SU-DHL-6 (cell line): ENCODE results near the gene CLMP.

Source experiments
- H2AFZ ChIP-seq: fragments of 200-600 bp; sonication (generic); 2 replicates; pipeline ENCODE4 v1.6.1; 2014; ENCODE audit warnings: low read depth, mild to moderate bottlenecking, moderate library complexity, mixed read lengths, antibody characterized with exemption, low read length; ENCODE audit not compliant: severe bottlenecking
- H3F3A ChIP-seq: fragments of 200-600 bp; shearing (Covaris generic); 2 replicates; pipeline ENCODE4 v1.6.0; 2016; ENCODE audit warnings: antibody characterized with exemption, mild to moderate bottlenecking; ENCODE audit not compliant: insufficient read depth
- H3K27ac ChIP-seq: fragments of 200-600 bp; sonication (generic); 2 replicates; pipeline ENCODE4 v1.5.1; 2016; ENCODE audit warnings: low read depth, mild to moderate bottlenecking, low read length, moderate library complexity, mixed read lengths
- H3K27me3 ChIP-seq: fragments of 200-600 bp; sonication (generic), shearing (Covaris generic); 2 replicates; pipeline ENCODE4 v1.6.0; 2014; ENCODE audit warnings: mild to moderate bottlenecking, low read length
- H3K36me3 ChIP-seq: fragments of 200-600 bp; sonication (generic); 2 replicates; pipeline ENCODE4 v1.6.1; 2014; ENCODE audit warnings: mild to moderate bottlenecking, low read length, mixed read lengths
- H3K4me2 ChIP-seq: fragments of 300-600, 200-600 bp; shearing (Covaris generic), sonication (generic); 2 replicates; pipeline ENCODE4 v1.6.0; 2014; ENCODE audit warnings: low read length, low read depth, mild to moderate bottlenecking; ENCODE audit not compliant: poor library complexity, severe bottlenecking
- H3K4me3 ChIP-seq: fragments of 200-600 bp; sonication (generic); 2 replicates; pipeline ENCODE4 v1.5.1; 2014; ENCODE audit warnings: antibody characterized with exemption, low read length, mild to moderate bottlenecking, mixed read lengths; ENCODE audit not compliant: insufficient read depth, poor library complexity, severe bottlenecking
- H3K79me2 ChIP-seq: fragments of 200-600 bp; sonication (generic); 2 replicates; pipeline ENCODE4 v1.6.1; 2014; ENCODE audit warnings: mild to moderate bottlenecking, low read length, moderate library complexity; ENCODE audit not compliant: insufficient read depth
- H3K9ac ChIP-seq: fragments of 200-600 bp; sonication (generic); 2 replicates; pipeline ENCODE4 v1.7.0; 2014; ENCODE audit warnings: mild to moderate bottlenecking, low read length
- H3K9me2 ChIP-seq: fragments of 200-600 bp; sonication (generic); replicated peaks from 2 replicates; pipeline ENCODE4 v1.6.1; 2014; ENCODE audit warnings: low read length; ENCODE audit not compliant: insufficient read depth
- H3K9me3 ChIP-seq: fragments of 200-600 bp; sonication (generic); 2 replicates; pipeline ENCODE4 v1.6.1; 2014; ENCODE audit warnings: low read length, mixed read lengths; ENCODE audit not compliant: insufficient read depth
- H4K20me1 ChIP-seq: fragments of 200-600 bp; sonication (generic); 2 replicates; pipeline ENCODE4 v1.6.1; 2014; ENCODE audit warnings: low read depth, mild to moderate bottlenecking, antibody characterized with exemption, low read length, moderate library complexity, mixed read lengths
- EZH2phosphoT487 ChIP-seq: fragments of 200-600 bp; sonication (generic), shearing (Covaris generic); conservative IDR thresholded peaks from 2 replicates; pipeline ENCODE4 v1.6.1; 2018; ENCODE audit warnings: mild to moderate bottlenecking, antibody characterized with exemption, low read length, moderate library complexity, mixed read lengths
- TF ChIP-seq, protein P1 (sequence below): fragments of 200-600 bp; sonication (generic); IDR thresholded peaks from one replicate; pipeline ENCODE4 v1.5.1; 2017; ENCODE audit warnings: antibody characterized with exemption, mild to moderate bottlenecking, low read length, moderate library complexity; ENCODE audit not compliant: insufficient read depth, poor library complexity, severe bottlenecking

Gene CLMP

DNA sequence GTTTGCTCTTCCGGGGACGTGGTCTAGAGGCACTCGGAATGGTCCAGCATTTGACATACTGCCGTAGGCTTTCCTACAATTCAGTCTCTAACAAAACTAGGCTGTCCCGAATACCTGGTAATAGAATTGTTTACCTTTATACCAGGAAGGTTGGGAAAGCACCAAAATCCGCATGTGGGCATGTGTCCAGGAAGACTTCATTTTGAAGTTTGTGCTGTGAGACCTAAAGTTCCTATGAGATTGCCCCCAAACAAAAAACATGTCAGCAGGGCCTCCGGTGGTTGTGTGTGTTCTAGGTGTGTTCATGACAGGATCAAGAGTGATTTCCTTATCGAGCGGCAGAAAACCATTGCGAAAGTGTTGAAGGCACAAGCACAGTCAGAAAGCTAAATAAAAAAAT, 159.2 kb downstream of the CLMP start:
- H3K9me3 ChIP-seq = no peaks in the 10 kb centered on the region
- no peak overlapping the region for H3K27ac ChIP-seq
- no peaks in the 10 kb centered on the region for H3K36me3 ChIP-seq
- H3F3A ChIP-seq = no peaks in the 10 kb centered on the region
- no peaks in the 10 kb centered on the region for H4K20me1 ChIP-seq
- no peak overlapping the region for H3K4me2 ChIP-seq
- no peaks in the 10 kb centered on the region for H3K27me3 ChIP-seq
- no peaks in the 10 kb centered on the region for H3K79me2 ChIP-seq
- TF ChIP-seq, protein P1, sequence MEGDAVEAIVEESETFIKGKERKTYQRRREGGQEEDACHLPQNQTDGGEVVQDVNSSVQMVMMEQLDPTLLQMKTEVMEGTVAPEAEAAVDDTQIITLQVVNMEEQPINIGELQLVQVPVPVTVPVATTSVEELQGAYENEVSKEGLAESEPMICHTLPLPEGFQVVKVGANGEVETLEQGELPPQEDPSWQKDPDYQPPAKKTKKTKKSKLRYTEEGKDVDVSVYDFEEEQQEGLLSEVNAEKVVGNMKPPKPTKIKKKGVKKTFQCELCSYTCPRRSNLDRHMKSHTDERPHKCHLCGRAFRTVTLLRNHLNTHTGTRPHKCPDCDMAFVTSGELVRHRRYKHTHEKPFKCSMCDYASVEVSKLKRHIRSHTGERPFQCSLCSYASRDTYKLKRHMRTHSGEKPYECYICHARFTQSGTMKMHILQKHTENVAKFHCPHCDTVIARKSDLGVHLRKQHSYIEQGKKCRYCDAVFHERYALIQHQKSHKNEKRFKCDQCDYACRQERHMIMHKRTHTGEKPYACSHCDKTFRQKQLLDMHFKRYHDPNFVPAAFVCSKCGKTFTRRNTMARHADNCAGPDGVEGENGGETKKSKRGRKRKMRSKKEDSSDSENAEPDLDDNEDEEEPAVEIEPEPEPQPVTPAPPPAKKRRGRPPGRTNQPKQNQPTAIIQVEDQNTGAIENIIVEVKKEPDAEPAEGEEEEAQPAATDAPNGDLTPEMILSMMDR = no peak
- TF ChIP-seq EZH2phosphoT487 = no peak
- H3K4me3 ChIP-seq = no peak overlapping the region
- H3K9ac ChIP-seq = no peak overlapping the region
- no peaks in the 10 kb centered on the region for H3K9me2 ChIP-seq
- H2AFZ ChIP-seq = no peak overlapping the region

DNA sequence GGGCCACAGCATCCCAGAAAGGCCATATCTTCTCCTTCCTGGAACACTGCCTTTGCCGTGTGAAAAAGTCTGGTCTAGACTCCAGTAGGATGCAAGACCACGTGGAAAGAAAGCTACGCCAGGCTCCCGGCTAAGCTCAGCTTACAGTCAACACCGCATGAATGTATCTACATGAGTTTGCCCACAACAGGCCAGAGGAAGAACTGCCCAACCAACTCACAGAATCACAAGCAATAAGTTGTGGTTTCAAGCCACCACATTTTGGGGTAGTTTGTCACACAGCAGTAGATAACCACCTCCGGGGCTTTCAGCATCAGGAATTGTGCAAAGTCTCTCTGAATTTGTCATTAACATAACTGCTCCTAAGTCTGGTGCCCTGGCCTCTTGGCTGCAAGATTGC, 160.5 kb downstream of the CLMP start:
- no peak for TF ChIP-seq EZH2phosphoT487
- TF ChIP-seq, protein P1 = no peak
- Histone ChIP-seq H4K20me1 (no peaks in the 10 kb centered on the region), H3K9me3 (no peaks in the 10 kb centered on the region)

DNA sequence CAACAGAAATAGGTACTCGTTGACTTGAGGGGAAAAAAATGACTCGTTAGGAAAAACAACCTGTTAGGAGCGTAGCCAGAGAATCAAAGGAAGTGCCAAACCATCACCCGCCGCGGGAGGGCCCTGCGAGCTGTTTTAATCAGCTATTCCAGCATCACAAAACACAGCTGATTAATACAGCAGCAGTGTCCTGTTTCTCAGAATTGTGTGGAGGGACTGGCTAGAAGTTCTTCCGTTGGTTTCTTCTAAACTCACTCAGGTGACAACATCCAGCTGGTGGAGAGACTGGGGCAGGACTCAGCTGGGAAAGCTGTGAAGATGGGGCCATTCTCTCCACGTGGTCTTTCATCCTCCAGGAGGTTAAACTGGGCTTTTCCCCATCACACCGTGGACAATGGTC, 161.2 kb downstream of the CLMP start:
- Histone ChIP-seq H3K9ac (no peak overlapping the region), H3K27ac (no peak overlapping the region), H3F3A (no peaks in the 10 kb centered on the region), H3K36me3 (no peaks in the 10 kb centered on the region), H3K4me3 (no peak overlapping the region), H3K79me2 (no peaks in the 10 kb centered on the region), H3K27me3 (no peaks in the 10 kb centered on the region), H2AFZ (no peak overlapping the region), H4K20me1 (no peaks in the 10 kb centered on the region), H3K4me2 (no peak overlapping the region), H3K9me3 (no peaks in the 10 kb centered on the region), H3K9me2 (no peaks in the 10 kb centered on the region)
- TF ChIP-seq, protein P1 = no peak
- no peak for TF ChIP-seq EZH2phosphoT487

More for the DNA sequence above, 160.5 kb downstream of the CLMP start:
- H3K4me2 ChIP-seq = no peak overlapping the region
- H3K9ac ChIP-seq = no peak overlapping the region
- H3K27ac ChIP-seq = no peak overlapping the region
- no peaks in the 10 kb centered on the region for H3K9me2 ChIP-seq
- H3K36me3 ChIP-seq = no peaks in the 10 kb centered on the region
- no peaks in the 10 kb centered on the region for H3K79me2 ChIP-seq
- no peak overlapping the region for H3K4me3 ChIP-seq
- H3K27me3 ChIP-seq = no peaks in the 10 kb centered on the region
- H2AFZ ChIP-seq = no peak overlapping the region
- no peaks in the 10 kb centered on the region for H3F3A ChIP-seq

DNA sequence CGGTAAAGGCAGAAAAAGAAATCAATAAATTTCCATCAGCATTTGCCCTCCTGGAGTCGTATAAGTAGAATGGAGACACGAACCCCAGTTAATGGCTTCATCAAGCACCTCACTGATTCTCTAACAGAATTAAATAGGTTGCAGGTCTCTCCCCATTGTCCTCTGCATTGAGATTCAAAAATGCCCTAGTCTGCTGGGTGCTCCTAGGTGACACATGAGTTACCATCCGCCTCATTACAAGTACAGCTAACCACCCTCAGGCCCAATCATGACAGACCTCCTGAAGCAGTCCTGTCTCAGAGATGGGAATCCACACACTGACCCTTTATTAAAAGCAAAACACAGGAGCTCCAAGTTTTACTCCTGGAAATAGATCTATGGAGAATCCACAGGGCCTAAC, 164.5 kb downstream of the CLMP start:
- Histone ChIP-seq H2AFZ (no peak overlapping the region), H3F3A (no peaks in the 10 kb centered on the region), H3K27ac (no peak overlapping the region), H3K27me3 (no peaks in the 10 kb centered on the region), H3K9ac (no peak overlapping the region), H3K9me2 (no peaks in the 10 kb centered on the region), H3K4me2 (no peak overlapping the region), H3K36me3 (no peaks in the 10 kb centered on the region), H3K4me3 (no peak overlapping the region), H3K79me2 (no peaks in the 10 kb centered on the region), H3K9me3 (no peaks in the 10 kb centered on the region), H4K20me1 (no peaks in the 10 kb centered on the region)
- TF ChIP-seq, protein P1 = no peak
